NCI-H748 (cell line): Measurements from ENCODE around the gene NELFA.

Source experiments
- DNase-seq: peaks from one replicate; lab custom pipeline; 2025; ENCODE audit not compliant: unreplicated experiment; lab: John Stamatoyannopoulos, UW

NELFA gene

DNA sequence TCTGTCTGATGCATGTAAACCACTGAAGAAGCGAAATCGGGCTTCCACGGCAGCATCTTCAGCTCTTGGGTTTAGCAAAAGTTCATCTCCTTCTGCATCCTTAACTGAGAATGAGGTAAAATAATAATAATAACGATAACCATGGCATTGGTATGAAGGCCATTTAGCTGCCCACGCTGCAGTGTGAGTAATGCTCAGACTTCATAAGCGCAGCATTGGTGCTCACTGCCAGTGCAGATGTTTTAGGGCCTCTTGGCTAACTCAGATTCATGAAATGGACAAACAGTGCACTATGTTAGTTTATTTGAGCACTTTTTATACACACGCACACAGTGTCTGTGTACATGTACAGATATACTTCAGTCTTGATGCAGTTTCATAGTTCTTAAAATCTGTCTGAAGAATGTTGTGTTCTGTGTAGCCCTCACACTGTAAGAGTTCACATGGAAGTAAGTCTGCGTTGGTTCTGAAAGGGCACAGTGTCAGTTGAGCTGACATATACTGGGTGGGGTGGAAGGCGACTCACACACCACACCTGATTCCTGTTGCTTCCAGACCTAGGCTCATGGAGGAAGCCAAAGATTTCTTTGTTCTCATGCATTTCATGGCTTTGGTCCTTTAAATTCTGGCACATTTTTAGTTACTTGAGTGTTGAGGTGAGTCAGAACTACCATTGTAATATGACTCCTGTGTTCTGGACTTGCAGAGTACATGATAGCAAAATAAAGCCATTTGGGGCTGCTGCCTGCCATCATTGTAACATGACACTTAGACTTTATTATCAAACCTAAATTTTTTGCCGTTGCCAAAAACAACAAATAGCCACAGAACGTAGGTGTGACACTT lies 68.9 kb downstream of the NELFA start:
- no peak for DNase-seq

DNA sequence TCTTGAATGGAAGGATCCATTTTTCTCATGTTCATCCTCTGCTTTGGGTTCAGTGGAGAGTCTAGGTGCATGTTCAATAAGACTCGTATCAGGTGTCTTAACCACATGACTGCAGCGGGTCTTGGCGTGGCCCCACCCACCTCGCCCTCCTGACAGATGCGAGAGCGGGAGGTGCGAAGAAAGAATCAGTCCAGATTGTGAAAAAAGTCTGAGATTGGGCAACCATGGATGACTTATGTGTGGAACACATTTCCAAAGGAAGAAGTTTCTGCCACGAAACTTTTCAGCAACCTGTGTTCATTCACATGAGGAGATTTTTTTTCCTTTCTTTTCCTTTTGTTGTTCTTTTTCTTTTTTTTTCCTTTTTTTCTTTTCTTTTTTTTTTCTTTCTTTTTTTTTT lies 70.7 kb downstream of the NELFA start:
- no peak for DNase-seq

DNA sequence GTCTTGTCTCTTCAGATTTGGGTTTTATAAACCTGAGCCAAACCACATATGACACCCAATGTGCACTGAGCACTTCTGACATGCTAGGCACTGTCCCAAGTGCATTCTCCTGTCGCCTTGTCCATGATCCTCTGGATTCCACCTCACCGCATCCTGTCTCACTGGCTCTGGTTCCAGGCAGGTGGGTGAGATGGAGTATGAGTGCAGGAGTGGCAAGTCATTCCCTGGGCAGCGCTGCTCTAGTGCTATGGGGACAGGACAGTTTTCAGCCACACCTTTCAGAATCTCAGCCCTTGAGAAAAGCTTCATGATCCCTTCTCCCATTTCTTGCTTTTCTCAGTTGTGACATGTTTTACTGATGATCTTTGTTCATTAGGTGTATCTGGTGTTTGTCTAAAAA lies 71.2 kb downstream of the NELFA start:
- no peak for DNase-seq

DNA sequence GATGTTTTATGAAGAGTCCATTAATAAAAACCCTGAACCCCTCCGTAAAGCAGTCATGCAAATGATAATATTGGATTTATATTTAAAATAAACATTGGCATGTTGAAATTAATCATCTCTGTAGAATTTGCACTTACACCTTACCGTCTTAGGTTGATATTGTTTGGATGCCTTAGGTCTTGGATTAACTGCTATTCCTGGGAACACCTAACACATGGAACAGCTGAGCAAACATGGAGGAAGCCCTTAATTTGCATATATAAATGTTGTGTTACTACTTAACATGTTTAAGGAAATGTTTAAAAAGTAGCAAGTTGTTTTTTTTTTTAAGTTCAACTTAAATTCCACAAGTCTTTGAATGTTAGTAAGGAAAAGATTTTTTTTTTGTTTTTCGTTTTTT lies 75.1 kb downstream of the NELFA start:
- peak; percentile 0 for DNase-seq

DNA sequence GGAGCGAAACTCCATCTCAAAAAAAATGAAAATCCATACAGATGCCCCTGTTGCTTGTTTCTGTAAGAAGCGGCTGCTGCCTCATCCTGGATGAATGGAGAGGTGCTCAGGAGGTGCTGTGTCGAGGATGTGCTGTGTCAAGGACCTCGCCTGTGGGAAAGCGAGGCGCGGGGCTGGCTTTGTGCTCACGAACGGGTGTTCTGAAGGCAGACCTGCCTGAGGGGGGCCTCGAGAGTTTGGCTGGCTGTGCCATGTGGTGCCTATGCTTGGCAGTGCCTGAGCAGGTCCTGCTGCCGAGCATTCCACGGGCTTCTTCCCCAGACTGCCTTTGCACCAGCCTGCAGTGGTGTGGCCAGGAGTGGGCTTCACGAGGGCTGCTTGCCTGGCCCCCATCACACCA lies 76.0 kb downstream of the NELFA start:
- no peak for DNase-seq
